GM12874 (cell line): ENCODE data around the gene ARPC4.

Source experiments
- CTCF ChIP-seq: IDR thresholded peaks from 2 replicates; pipeline ENCODE4 v1.5.1; 2011; ENCODE audit warnings: low read depth, mild to moderate bottlenecking, control low read depth, low read length, moderate library complexity; ENCODE audit not compliant: insufficient read depth

Gene ARPC4

GRCh38 chr3:9776896-9777693 is 15.8 kb upstream of the ARPC4 start:
- no peak for TF ChIP-seq CTCF

- TF ChIP-seq CTCF, result no peak
These were observed 15.2 kb upstream of the ARPC4 start for GRCh38 chr3:9777694-9778021.

GRCh38 chr3:9778143-9779074 is 14.5 kb upstream of the ARPC4 start:
- no peak for TF ChIP-seq CTCF

GRCh38 chr3:9779075-9779593 is 13.7 kb upstream of the ARPC4 start:
- TF ChIP-seq CTCF, result no peak

- no peak for TF ChIP-seq CTCF
These were observed 13.0 kb upstream of the ARPC4 start for GRCh38 chr3:9779721-9780457.

- no peak for TF ChIP-seq CTCF
These were observed 12.4 kb upstream of the ARPC4 start for GRCh38 chr3:9780458-9780812.

GRCh38 chr3:9780910-9781309 is 12.0 kb upstream of the ARPC4 start:
- TF ChIP-seq CTCF, result no peak
